GM23338 (cell line): Measurements from ENCODE around the gene ZXDC. TPM values are rescaled to one million over a fixed set of nuclear protein-coding genes. Genes with fewer than 3 reads are reported as not detected.
A peak's percentile ranks its signal among the peaks of the same experiment; 100 is the strongest.

Experiments used
- ATAC-seq: fragments of 200-7000 bp; cut with Tn5 transposase; 3 replicates; pipeline ENCODE4 v1.9.1; 2020
- DNase-seq: peaks from one replicate; pipeline ENCODE4 v3.0.0-alpha.2; 2015; ENCODE audit warnings: low spot score
- H2AFZ ChIP-seq: fragments of 200-600 bp; sonication (generic); 2 replicates; pipeline ENCODE4 v1.8.0; 2016; ENCODE audit warnings: antibody characterized with exemption, mild to moderate bottlenecking, moderate library complexity
- H3F3A ChIP-seq: fragments of 200-600 bp; sonication (generic); replicated peaks from 2 replicates; pipeline ENCODE4 v1.8.0; 2017; ENCODE audit warnings: antibody characterized with exemption, mixed run types, low read depth
- H3K27ac ChIP-seq: fragments of 200-600 bp; sonication (generic); 2 replicates; pipeline ENCODE4 v1.6.1; 2016; ENCODE audit warnings: low read depth
- H3K27me3 ChIP-seq: fragments of 200-600 bp; sonication (generic); 2 replicates; pipeline ENCODE4 v1.8.0; 2016; ENCODE audit warnings: mild to moderate bottlenecking, mixed run types, moderate library complexity; ENCODE audit not compliant: insufficient read depth
- H3K36me3 ChIP-seq: fragments of 200-600 bp; sonication (generic); 2 replicates; pipeline ENCODE4 v1.8.0; 2016; ENCODE audit warnings: mild to moderate bottlenecking; ENCODE audit not compliant: insufficient read depth
- H3K4me1 ChIP-seq: fragments of 200-600 bp; sonication (generic); 2 replicates; pipeline ENCODE4 v1.8.0; 2016; ENCODE audit warnings: mild to moderate bottlenecking, moderate library complexity; ENCODE audit not compliant: insufficient read depth
- H3K4me2 ChIP-seq: fragments of 200-600 bp; sonication (generic); 2 replicates; pipeline ENCODE4 v1.7.1; 2017; ENCODE audit warnings: mixed run types
- H3K4me3 ChIP-seq: fragments of 200-600 bp; sonication (generic); 2 replicates; pipeline ENCODE4 v1.6.1; 2016; ENCODE audit warnings: mixed run types
- H3K79me2 ChIP-seq: fragments of 200-600 bp; sonication (generic); replicated peaks from 2 replicates; pipeline ENCODE4 v1.8.0; 2017; ENCODE audit warnings: mild to moderate bottlenecking; ENCODE audit not compliant: insufficient read depth
- H3K9me2 ChIP-seq: fragments of 200-600 bp; sonication (generic); 2 replicates; pipeline ENCODE4 v1.8.0; 2017; ENCODE audit not compliant: insufficient read depth
- H4K20me1 ChIP-seq: fragments of 200-600 bp; sonication (generic); replicated peaks from 2 replicates; pipeline ENCODE4 v1.8.0; 2017; ENCODE audit warnings: mild to moderate bottlenecking; ENCODE audit not compliant: insufficient read depth
- H3K27ac Mint-ChIP-seq: 2 replicates; pipeline ENCODE4 v1.8.0; 2020; ENCODE audit warnings: inconsistent platforms, mild to moderate bottlenecking, moderate library complexity, mixed read lengths
- H3K27me3 Mint-ChIP-seq: 3 replicates; pipeline ENCODE4 v1.8.0; 2022; ENCODE audit warnings: low read depth, mild to moderate bottlenecking, moderate library complexity, mixed read lengths, inconsistent platforms; ENCODE audit not compliant: insufficient read depth, poor library complexity
- H3K36me3 Mint-ChIP-seq: 3 replicates; pipeline ENCODE4 v1.8.0; 2021; ENCODE audit warnings: low read depth, mild to moderate bottlenecking, inconsistent platforms, moderate library complexity, mixed read lengths
- H3K4me1 Mint-ChIP-seq: 3 replicates; pipeline ENCODE4 v1.8.0; 2020; ENCODE audit warnings: mild to moderate bottlenecking, inconsistent platforms, mixed read lengths
- H3K4me3 Mint-ChIP-seq: 3 replicates; pipeline ENCODE4 v1.8.0; 2021; ENCODE audit warnings: moderate library complexity, mild to moderate bottlenecking, inconsistent platforms, mixed read lengths
- H3K9me3 Mint-ChIP-seq: 3 replicates; pipeline ENCODE4 v1.8.0; 2020; ENCODE audit warnings: moderate library complexity, mild to moderate bottlenecking, inconsistent platforms, mixed read lengths
- CTCF ChIP-seq, 2 experiments: fragments of 200-600 bp in 1 of 2; sonication (generic) in 1 of 2; conservative IDR thresholded peaks; 2 replicates each; pipeline versions ENCODE4 v1.5.1 to v1.6.1; 2016 to 2017; ENCODE audit warnings: antibody characterized with exemption in 2 of 2, low read depth in 2 of 2, mild to moderate bottlenecking in 2 of 2, moderate library complexity in 1 of 2
- ETS1 ChIP-seq: IDR thresholded peaks from 2 replicates; pipeline ENCODE4 v1.6.1; 2016; ENCODE audit warnings: antibody characterized with exemption
- EZH2 ChIP-seq: fragments of 200-600 bp; sonication (generic); IDR thresholded peaks from one replicate; pipeline ENCODE4 v1.8.0; 2017; ENCODE audit warnings: antibody characterized with exemption, mild to moderate bottlenecking, low read depth; ENCODE audit not compliant: unreplicated experiment
- EZH2phosphoT487 ChIP-seq: fragments of 200-600 bp; sonication (generic); IDR thresholded peaks from one replicate; pipeline ENCODE4 v1.8.1; 2018; ENCODE audit warnings: antibody characterized with exemption; ENCODE audit not compliant: unreplicated experiment
- JUNB ChIP-seq: IDR thresholded peaks from one replicate; pipeline ENCODE4 v1.6.1; 2016; ENCODE audit warnings: antibody characterized with exemption; ENCODE audit not compliant: unreplicated experiment
- POLR2AphosphoS5 ChIP-seq: IDR thresholded peaks from 2 replicates; pipeline ENCODE4 v1.6.1; 2016; ENCODE audit warnings: antibody characterized with exemption, low read depth
- REST ChIP-seq: IDR thresholded peaks from one replicate; pipeline ENCODE4 v1.6.1; 2018; ENCODE audit warnings: antibody characterized with exemption; ENCODE audit not compliant: unreplicated experiment
- STAT1 ChIP-seq: IDR thresholded peaks from one replicate; pipeline ENCODE4 v1.6.1; 2016; ENCODE audit warnings: antibody characterized with exemption; ENCODE audit not compliant: unreplicated experiment
- ZNF114 ChIP-seq: fragments of 250-450 bp; sonication (Bioruptor Pico); IDR thresholded peaks from 2 replicates; pipeline ENCODE4 v1.5.0; 2020; ENCODE audit warnings: mild to moderate bottlenecking, moderate library complexity
- ZNF331 ChIP-seq: fragments of 250-450 bp; sonication (Bioruptor Pico); IDR thresholded peaks from 2 replicates; pipeline ENCODE4 v1.5.0; 2020; ENCODE audit warnings: low read depth, mild to moderate bottlenecking, moderate library complexity
- polyA plus RNA-seq: library from polyadenylated mRNA; unstranded; fragments of >200 nt; fragmentation: Nextera tagmentation; extraction: Ambion mirVana; gene quantifications from 2 replicates; pipeline ENCODE4 v1.2.1, GENCODE V29; 2016
- total RNA-seq: library from RNA; depleted of rRNA; stranded (reverse); fragments of >200 nt; shearing (Covaris generic); gene quantifications from 2 replicates; pipeline ENCODE4 v1.2.3, GENCODE V29; 2014

Gene ZXDC
- total and polyA plus RNA-seq, 2 experiments from 2014 or later: 5.7 to 45.1 TPM

GRCh38 chr3:126446791-126447190 is 28.9 kb downstream of the ZXDC start (continued):
- TF ChIP-seq ETS1 (no peak), JUNB (no peak), ZNF331 (CRISPR knock-in tag) (no peak), EZH2 (no peak), EZH2phosphoT487 (no peak), ZNF114 (CRISPR knock-in tag) (no peak), REST (no peak), POLR2AphosphoS5 (no peak), CTCF (conservative IDR thresholded peaks at IDR 0.05; ENCODE audit: low read depth in 2 of 2) (no peak), STAT1 (no peak)

- Histone ChIP-seq H3K27ac (no peak overlapping the region), H3K4me1 (peaks cover 7% of the 10 kb centered on the region; the same call in 1 of the 2 replicates), H3K27me3 (no peaks in the 10 kb centered on the region), H3K4me3 (no peak overlapping the region), H4K20me1 (no peaks in the 10 kb centered on the region; the same call in 1 of the 2 replicates), H3K9me2 (no peaks in the 10 kb centered on the region), H3K79me2 (no peaks in the 10 kb centered on the region), H2AFZ (no peak overlapping the region), H3K36me3 (no peaks in the 10 kb centered on the region), H3K4me2 (no peak overlapping the region), H3F3A (no peaks in the 10 kb centered on the region)
- peak; percentile 76 for ATAC-seq
- Mint-ChIP-seq H3K9me3 (no peaks in the 10 kb centered on the region), H3K4me3 (no peak overlapping the region), H3K27me3 (no peaks in the 10 kb centered on the region), H3K36me3 (peaks cover 7% of the 10 kb centered on the region), H3K27ac (0 out of 2 replicates have a peak overlapping the region, but pooled peaks have one; percentile 43), H3K4me1 (peaks cover 27% of the 10 kb centered on the region)
- TF ChIP-seq POLR2AphosphoS5 (no peak), JUNB (no peak)
- peak; percentile 70 for DNase-seq
These were observed 29.4 kb downstream of the ZXDC start for GRCh38 chr3:126446301-126446700.
